Measurements from ENCODE around the gene BUB1.

GRCh38 chr2:110638952-110639695, 38.7 kb downstream of the BUB1 start:
- TF ChIP-seq CTCF (IDR thresholded peaks at IDR 0.05) (no peak), POLR2A (IDR thresholded peaks at IDR 0.05) (no peak)

All from adrenal gland (tissue), 5 donors.